HCT116 (cell line): ENCODE measurements around the gene DNAJC7.

Experiments
- CTCF ChIP-seq, 3 experiments: fragments of 200-600 bp in 1 of 3; sonication (generic) in 1 of 3; IDR thresholded peaks in 2 of 3; conservative IDR thresholded peaks in 1 of 3; 2 replicates each; pipeline ENCODE4 v1.5.1; 2012 to 2017; ENCODE audit warnings: low read depth in 2 of 3, low read length in 2 of 3, antibody characterized with exemption in 1 of 3, borderline replicate concordance in 1 of 3, control low read depth in 1 of 3, mild to moderate bottlenecking in 1 of 3, mixed read lengths in 1 of 3, mixed run types in 1 of 3, moderate library complexity in 1 of 3; ENCODE audit not compliant: insufficient read depth in 1 of 3
- POLR2AphosphoS5 ChIP-seq: IDR thresholded peaks from 2 replicates; pipeline ENCODE4 v1.6.1; 2011; ENCODE audit warnings: mild to moderate bottlenecking, low read depth, low read length, moderate library complexity
- SRF ChIP-seq: IDR thresholded peaks from 2 replicates; pipeline ENCODE4 v1.6.1; 2012; ENCODE audit warnings: low read depth
- YY1 ChIP-seq: IDR thresholded peaks from 2 replicates; pipeline ENCODE4 v1.6.1; 2011; ENCODE audit warnings: low read length, low read depth, moderate library complexity, mild to moderate bottlenecking; ENCODE audit not compliant: insufficient replicate concordance; ENCODE audit errors: extremely low read depth

GRCh38 chr17:42060231-42060630, 43.0 kb upstream of the DNAJC7 start:
- TF ChIP-seq CTCF (IDR thresholded peaks at IDR 0.05 in 2 of 3, conservative IDR thresholded peaks at IDR 0.05 in 1 of 3; ENCODE audit: borderline replicate concordance in 1 of 3, insufficient read depth in 1 of 3, low read depth in 2 of 3, low read length in 2 of 3), result no peak
- no peak for TF ChIP-seq SRF
- TF ChIP-seq YY1, result no peak
- TF ChIP-seq POLR2AphosphoS5, result no peak
